Measurements from ENCODE around the gene KNSTRN. TPM values are rescaled to one million over a fixed set of nuclear protein-coding genes. Genes with fewer than 3 reads are reported as not detected.

KNSTRN gene
- polyA plus RNA-seq, 2 of the 4 experiments (the other 2 are of a cell fraction), result 48.0 to 50.3 TPM

GRCh38 chr15:40380636-40381035 lies 1.9 kb upstream of the KNSTRN start (continued):
- TF ChIP-seq REST (IDR thresholded peaks at IDR 0.05) (no peak), SREBF2 (IDR thresholded peaks at IDR 0.05) (no peak), RCOR1 (IDR thresholded peaks at IDR 0.05; ENCODE audit: low read depth, low read length) (no peak)

GRCh38 chr15:40381818-40382529 lies 547 bp upstream of the KNSTRN start:
- Histone ChIP-seq H3K27ac (peak overlapping the region; percentile 87 to 94; a peak in 5 of 6 replicates), H3K4me2 (peak overlapping the region; percentile 94), H3K4me3 (no peak overlapping the region), H3K9me3 (no peaks in the 10 kb centered on the region), H3K4me1 (peaks cover 29% of the 10 kb centered on the region)
- ChIA-PET CTCF (interaction anchor here (0.5 to 1.9 kb wide), 8 partner anchors 8 to 158 kb away, joined by 3 to 8 read pairs (median 4); no protein-coding TSS in a partner anchor), POLR2A (interaction anchor here (0.7 to 1.0 kb wide), 2 partner anchors 20 to 36 kb away, joined by 3 to 4 read pairs; no protein-coding TSS in a partner anchor)
- WGBS (ENCODE audit: missing lambda C conversion rate), result 84% methylated on average over 10 of the region's 11 CpGs
- TF ChIP-seq NPAS2 (CRISPR knock-in tag; IDR thresholded peaks at IDR 0.05; ENCODE audit: borderline replicate concordance) (no peak), SREBF2 (IDR thresholded peaks at IDR 0.05) (no peak), REST (IDR thresholded peaks at IDR 0.05) (no peak), BCL3 (IDR thresholded peaks at IDR 0.05) (no peak), JUNB (IDR thresholded peaks at IDR 0.05) (no peak), MYC (IDR thresholded peaks at IDR 0.05; ENCODE audit: borderline replicate concordance, low read length) (no peak), TFCP2L1 (CRISPR knock-in tag; IDR thresholded peaks at IDR 0.05) (no peak), E2F6 (IDR thresholded peaks at IDR 0.05; ENCODE audit: borderline replicate concordance, low read depth) (no peak), CHD2 (IDR thresholded peaks at IDR 0.05; ENCODE audit: low read length, partially characterized antibody) (no peak), POLR2AphosphoS2 (conservative IDR thresholded peaks at IDR 0.05; ENCODE audit: low read length) (no peak), RARB (CRISPR knock-in tag; IDR thresholded peaks at IDR 0.05) (no peak), HDAC2 (IDR thresholded peaks at IDR 0.05) (no peak), EHMT2 (IDR thresholded peaks at IDR 0.05; ENCODE audit: low read depth) (no peak), HOXB5 (CRISPR knock-in tag; IDR thresholded peaks at IDR 0.05) (no peak), RFX5 (IDR thresholded peaks at IDR 0.05) (no peak), EP300 (IDR thresholded peaks at IDR 0.05) (no peak), HOXB13 (CRISPR knock-in tag; IDR thresholded peaks at IDR 0.05; ENCODE audit: low read depth) (no peak)
- no peak for DNase-seq (ENCODE audit: low read depth in 1 of 2, low spot score in 1 of 2)
- FAIRE-seq, result no peak
- no peak for ATAC-seq

Data from A549 (cell line).